Subcutaneous abdominal adipose tissue (tissue), 5 donors: ENCODE results near the gene CFAP61.

Experiments
- H3K27ac ChIP-seq: one replicate; pipeline ENCODE4 v1.7.0; 2013; ENCODE audit warnings: low read depth, mild to moderate bottlenecking, inconsistent platforms, low read length, moderate library complexity
- H3K27me3 ChIP-seq, 5 donors: one replicate each; pipeline ENCODE4 v1.7.0; 2013; ENCODE audit warnings: low read length in 5 of 5, inconsistent platforms in 1 of 5; ENCODE audit not compliant: control insufficient read depth in 5 of 5, insufficient read depth in 4 of 5
- H3K36me3 ChIP-seq, 5 donors: one replicate each; pipeline ENCODE4 v1.7.0; 2013; ENCODE audit warnings: low read length in 5 of 5; ENCODE audit not compliant: control insufficient read depth in 5 of 5, insufficient read depth in 5 of 5
- H3K4me1 ChIP-seq, 5 donors: one replicate each; pipeline ENCODE4 v1.7.0; 2013; ENCODE audit warnings: low read length in 5 of 5, mild to moderate bottlenecking in 3 of 5, moderate library complexity in 1 of 5; ENCODE audit not compliant: control insufficient read depth in 5 of 5, insufficient read depth in 5 of 5
- H3K4me3 ChIP-seq, 5 donors: one replicate each; pipeline ENCODE4 v1.7.0; 2013; ENCODE audit warnings: low read length in 5 of 5, low read depth in 1 of 5
- H3K9ac ChIP-seq, 5 donors: one replicate each; pipeline ENCODE4 v1.7.0; 2013; ENCODE audit warnings: low read length in 5 of 5, mild to moderate bottlenecking in 4 of 5, moderate library complexity in 3 of 5
- H3K9me3 ChIP-seq, 5 donors: one replicate each; pipeline ENCODE4 v1.7.0; 2013; ENCODE audit warnings: low read length in 5 of 5; ENCODE audit not compliant: control insufficient read depth in 5 of 5
- donor health status: healthy.
- donor health status: healthy.
- donor health status: healthy.
- donor health status: healthy.
- donor health status: healthy.

CFAP61 gene

GRCh38 chr20:20272686-20273085 is 220.4 kb downstream of the CFAP61 start:
- Histone ChIP-seq H3K9ac (no peak overlapping the region), H3K4me1 (peaks cover 0 to 13% (median 0%) of the 10 kb centered on the region in 5 donors), H3K9me3 (no peaks in the 10 kb centered on the region), H3K36me3 (no peaks in the 10 kb centered on the region), H3K27ac (no peak overlapping the region), H3K4me3 (no peak overlapping the region), H3K27me3 (peaks cover 0 to 5% (median under 1%) of the 10 kb centered on the region in 5 donors)

- peaks cover 0 to 6% (median 3%) of the 10 kb centered on the region in 5 donors for H3K27me3 ChIP-seq
- no peaks in the 10 kb centered on the region for H3K9me3 ChIP-seq
- no peak overlapping the region for H3K27ac ChIP-seq
- no peaks in the 10 kb centered on the region for H3K36me3 ChIP-seq
- no peak overlapping the region for H3K4me3 ChIP-seq
- H3K4me1 ChIP-seq: peaks cover 0 to 9% (median 0%) of the 10 kb centered on the region in 5 donors
- no peak overlapping the region for H3K9ac ChIP-seq
Measured at GRCh38 chr20:20273286-20273685, 221.0 kb downstream of the CFAP61 start.

GRCh38 chr20:20274821-20275220 is 222.5 kb downstream of the CFAP61 start:
- H3K27ac ChIP-seq: no peak overlapping the region
- H3K36me3 ChIP-seq: no peaks in the 10 kb centered on the region
- peaks cover 0 to under 1% (median 0%) of the 10 kb centered on the region in 5 donors for H3K9me3 ChIP-seq
- H3K27me3 ChIP-seq: peaks cover 0 to 6% (median 3%) of the 10 kb centered on the region in 5 donors
- peaks cover 0 to 8% (median 0%) of the 10 kb centered on the region in 5 donors for H3K4me1 ChIP-seq
- no peak overlapping the region for H3K9ac ChIP-seq
- no peak overlapping the region for H3K4me3 ChIP-seq

GRCh38 chr20:20275636-20276035 is 223.3 kb downstream of the CFAP61 start:
- peaks cover 0 to 6% (median 4%) of the 10 kb centered on the region in 5 donors for H3K9me3 ChIP-seq
- no peak overlapping the region for H3K9ac ChIP-seq
- H3K36me3 ChIP-seq: no peaks in the 10 kb centered on the region
- H3K4me1 ChIP-seq: peaks cover 0 to 8% (median 0%) of the 10 kb centered on the region in 5 donors
- H3K27me3 ChIP-seq: peaks cover 0 to 6% (median 3%) of the 10 kb centered on the region in 5 donors
- H3K4me3 ChIP-seq: no peak overlapping the region
- no peak overlapping the region for H3K27ac ChIP-seq

- Histone ChIP-seq H3K9me3 (peaks cover 0 to 8% (median 4%) of the 10 kb centered on the region in 5 donors), H3K27me3 (peaks cover 0 to 6% (median 3%) of the 10 kb centered on the region in 5 donors), H3K27ac (no peak overlapping the region), H3K4me3 (peak overlapping the region in 1 of 5 donors; percentile 13), H3K9ac (no peak overlapping the region), H3K36me3 (no peaks in the 10 kb centered on the region), H3K4me1 (peaks cover 0 to 8% (median 0%) of the 10 kb centered on the region in 5 donors)
Measured at GRCh38 chr20:20276811-20277530, 224.6 kb downstream of the CFAP61 start.

GRCh38 chr20:20277894-20278335 is 225.6 kb downstream of the CFAP61 start:
- Histone ChIP-seq H3K27me3 (peaks cover 0 to 6% (median 3%) of the 10 kb centered on the region in 5 donors), H3K27ac (no peak overlapping the region), H3K36me3 (no peaks in the 10 kb centered on the region), H3K9me3 (peaks cover 0 to 8% (median 4%) of the 10 kb centered on the region in 5 donors), H3K4me1 (peaks cover 0 to 8% (median 0%) of the 10 kb centered on the region in 5 donors), H3K4me3 (no peak overlapping the region), H3K9ac (no peak overlapping the region)

- Histone ChIP-seq H3K9ac (no peak overlapping the region), H3K27me3 (no peaks in the 10 kb centered on the region), H3K4me3 (no peak overlapping the region), H3K4me1 (no peaks in the 10 kb centered on the region), H3K27ac (no peak overlapping the region), H3K36me3 (no peaks in the 10 kb centered on the region), H3K9me3 (peaks cover 0 to 5% (median 3%) of the 10 kb centered on the region in 5 donors)
Measured at GRCh38 chr20:20286061-20286460, 233.7 kb downstream of the CFAP61 start.

GRCh38 chr20:20289331-20289730 is 237.0 kb downstream of the CFAP61 start:
- no peaks in the 10 kb centered on the region for H3K27me3 ChIP-seq
- H3K4me1 ChIP-seq: no peaks in the 10 kb centered on the region
- no peaks in the 10 kb centered on the region for H3K9me3 ChIP-seq
- no peak overlapping the region for H3K9ac ChIP-seq
- H3K4me3 ChIP-seq: no peak overlapping the region
- H3K36me3 ChIP-seq: no peaks in the 10 kb centered on the region
- no peak overlapping the region for H3K27ac ChIP-seq

- H3K27me3 ChIP-seq: no peaks in the 10 kb centered on the region
- H3K36me3 ChIP-seq: no peaks in the 10 kb centered on the region
- no peak overlapping the region for H3K9ac ChIP-seq
- no peak overlapping the region for H3K4me3 ChIP-seq
- no peaks in the 10 kb centered on the region for H3K9me3 ChIP-seq
- H3K27ac ChIP-seq: no peak overlapping the region
- H3K4me1 ChIP-seq: no peaks in the 10 kb centered on the region
Measured at GRCh38 chr20:20292472-20292871, 240.1 kb downstream of the CFAP61 start.

GRCh38 chr20:20293141-20293540 is 240.8 kb downstream of the CFAP61 start:
- Histone ChIP-seq H3K9ac (no peak overlapping the region), H3K4me1 (no peaks in the 10 kb centered on the region), H3K36me3 (no peaks in the 10 kb centered on the region), H3K4me3 (no peak overlapping the region), H3K27ac (no peak overlapping the region), H3K27me3 (no peaks in the 10 kb centered on the region), H3K9me3 (no peaks in the 10 kb centered on the region)
